C4-2B (cell line): Measurements from ENCODE around the gene MLLT3.

Source experiments
- ZFX ChIP-seq: fragments of 450-650 bp; IDR thresholded peaks from 2 replicates; pipeline ENCODE4 v1.6.1; 2017
- TF ChIP-seq, protein P1 (sequence below): fragments of 450-650 bp; conservative IDR thresholded peaks from 2 replicates; pipeline ENCODE4 v1.5.1; 2017; ENCODE audit warnings: mild to moderate bottlenecking

DNA sequence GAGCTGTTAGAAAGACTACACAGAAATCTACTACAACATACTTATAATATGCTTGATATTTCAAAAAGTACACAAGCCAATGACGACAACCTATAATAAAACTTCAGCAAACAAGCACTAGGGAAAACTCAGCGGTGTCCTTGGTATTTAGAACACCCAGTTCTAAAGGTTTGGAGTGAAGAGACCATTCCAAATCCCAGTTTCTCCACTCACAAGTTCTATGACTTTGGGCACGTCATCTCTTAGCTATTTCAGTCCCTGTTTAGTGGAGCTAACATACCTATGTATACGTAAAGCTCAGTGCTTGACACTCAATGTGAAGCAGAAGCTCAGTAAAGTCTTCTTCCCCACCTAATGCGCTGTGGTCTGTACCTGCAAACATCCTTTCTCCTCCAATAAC is 52.8 kb downstream of the MLLT3 start:
- TF ChIP-seq, protein P1, sequence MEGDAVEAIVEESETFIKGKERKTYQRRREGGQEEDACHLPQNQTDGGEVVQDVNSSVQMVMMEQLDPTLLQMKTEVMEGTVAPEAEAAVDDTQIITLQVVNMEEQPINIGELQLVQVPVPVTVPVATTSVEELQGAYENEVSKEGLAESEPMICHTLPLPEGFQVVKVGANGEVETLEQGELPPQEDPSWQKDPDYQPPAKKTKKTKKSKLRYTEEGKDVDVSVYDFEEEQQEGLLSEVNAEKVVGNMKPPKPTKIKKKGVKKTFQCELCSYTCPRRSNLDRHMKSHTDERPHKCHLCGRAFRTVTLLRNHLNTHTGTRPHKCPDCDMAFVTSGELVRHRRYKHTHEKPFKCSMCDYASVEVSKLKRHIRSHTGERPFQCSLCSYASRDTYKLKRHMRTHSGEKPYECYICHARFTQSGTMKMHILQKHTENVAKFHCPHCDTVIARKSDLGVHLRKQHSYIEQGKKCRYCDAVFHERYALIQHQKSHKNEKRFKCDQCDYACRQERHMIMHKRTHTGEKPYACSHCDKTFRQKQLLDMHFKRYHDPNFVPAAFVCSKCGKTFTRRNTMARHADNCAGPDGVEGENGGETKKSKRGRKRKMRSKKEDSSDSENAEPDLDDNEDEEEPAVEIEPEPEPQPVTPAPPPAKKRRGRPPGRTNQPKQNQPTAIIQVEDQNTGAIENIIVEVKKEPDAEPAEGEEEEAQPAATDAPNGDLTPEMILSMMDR = no peak
- no peak for TF ChIP-seq ZFX
